ENCODE results near the gene RAD51B. TPM values are rescaled to one million over a fixed set of nuclear protein-coding genes. Genes with fewer than 3 reads are reported as not detected.

Gene RAD51B
- total and polyA plus RNA-seq, 3 donors from 2014 or later: 5.5 to 22.5 (median 19.1) TPM

- intact Hi-C loops (cut with DNase I; ENCODE audit: low total_unique reads): no loop called here
- TF ChIP-seq POLR2A (IDR thresholded peaks at IDR 0.05) (no peak), CTCF (IDR thresholded peaks at IDR 0.05) (no peak)
- DNase-seq: no peak
- no peaks in the 10 kb centered on the region for H3K4me1 ChIP-seq
- no peaks in the 10 kb centered on the region for H3K9me3 ChIP-seq
- H3K27ac ChIP-seq: no peak overlapping the region
- WGBS, 2 donors: 82 to 85% methylated on average over 1 of the region's 1 CpG
- no peaks in the 10 kb centered on the region for H3K36me3 ChIP-seq (ENCODE audit: low read depth, missing control alignments)
- no peak overlapping the region for H3K4me3 ChIP-seq
- H3K27me3 ChIP-seq: no peaks in the 10 kb centered on the region
These were observed 353.8 kb downstream of the RAD51B start for GRCh38 chr14:68173227-68173972.

GRCh38 chr14:68174446-68174845 is 354.9 kb downstream of the RAD51B start:
- H3K4me3 ChIP-seq: no peak overlapping the region
- H3K36me3 ChIP-seq (ENCODE audit: low read depth, missing control alignments): no peaks in the 10 kb centered on the region
- intact Hi-C loops (cut with DNase I; ENCODE audit: low total_unique reads): no loop called here
- TF ChIP-seq CTCF (IDR thresholded peaks at IDR 0.05): no peak
- no peak for TF ChIP-seq POLR2A (IDR thresholded peaks at IDR 0.05)
- 78 to 88% methylated on average over 2 of the region's 2 CpGs for WGBS, 2 donors
- H3K9me3 ChIP-seq: no peaks in the 10 kb centered on the region
- no peaks in the 10 kb centered on the region for H3K27me3 ChIP-seq
- no peak overlapping the region for H3K27ac ChIP-seq
- no peak for DNase-seq
- H3K4me1 ChIP-seq: no peaks in the 10 kb centered on the region

- H3K4me1 ChIP-seq: no peaks in the 10 kb centered on the region
- no peaks in the 10 kb centered on the region for H3K9me3 ChIP-seq
- no peak overlapping the region for H3K27ac ChIP-seq
These were observed 357.1 kb downstream of the RAD51B start for GRCh38 chr14:68176687-68177086.

DNA sequence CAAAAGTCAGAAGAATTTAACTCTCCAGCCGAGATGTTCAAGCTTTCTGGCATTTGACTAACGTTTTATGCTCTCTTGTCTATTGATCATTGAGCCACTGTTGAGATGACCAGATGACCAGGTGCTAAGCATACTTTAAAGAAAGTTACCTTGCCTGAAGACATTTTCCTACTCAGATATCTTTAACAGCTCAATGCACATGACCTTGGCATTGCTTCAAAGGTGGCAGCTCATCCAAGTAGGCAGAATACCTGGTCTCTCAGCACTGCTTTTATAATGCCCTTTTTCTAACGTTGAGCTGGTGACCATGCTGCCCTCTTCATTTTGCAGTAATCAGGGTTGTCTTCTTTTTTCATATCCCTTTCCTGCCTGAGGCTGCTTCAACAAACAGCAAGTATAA is 358.1 kb downstream of the RAD51B start:
- no peaks in the 10 kb centered on the region for H3K36me3 ChIP-seq (ENCODE audit: low read depth, missing control alignments)
- WGBS, 2 donors: 69 to 73% methylated on average over 3 of the region's 3 CpGs
- no peak overlapping the region for H3K4me3 ChIP-seq
- no peak overlapping the region for H3K27ac ChIP-seq
- no peak for DNase-seq
- TF ChIP-seq CTCF (IDR thresholded peaks at IDR 0.05) (no peak), POLR2A (IDR thresholded peaks at IDR 0.05) (no peak)
- intact Hi-C loops (cut with DNase I; ENCODE audit: low total_unique reads): no loop called here
- peaks cover 4% of the 10 kb centered on the region for H3K4me1 ChIP-seq
- H3K9me3 ChIP-seq: no peaks in the 10 kb centered on the region
- H3K27me3 ChIP-seq: no peaks in the 10 kb centered on the region

More at GRCh38 chr14:68176687-68177086, 357.1 kb downstream of the RAD51B start:
- intact Hi-C loops (cut with DNase I; ENCODE audit: low total_unique reads): no loop called here
- no peak for DNase-seq
- WGBS, 2 donors: 96% methylated on average over 1 of the region's 1 CpG
- Histone ChIP-seq H3K27me3 (no peaks in the 10 kb centered on the region), H3K4me3 (no peak overlapping the region), H3K36me3 (ENCODE audit: low read depth, missing control alignments) (no peaks in the 10 kb centered on the region)
- TF ChIP-seq CTCF (IDR thresholded peaks at IDR 0.05): no peak
- TF ChIP-seq POLR2A (IDR thresholded peaks at IDR 0.05): no peak

DNA sequence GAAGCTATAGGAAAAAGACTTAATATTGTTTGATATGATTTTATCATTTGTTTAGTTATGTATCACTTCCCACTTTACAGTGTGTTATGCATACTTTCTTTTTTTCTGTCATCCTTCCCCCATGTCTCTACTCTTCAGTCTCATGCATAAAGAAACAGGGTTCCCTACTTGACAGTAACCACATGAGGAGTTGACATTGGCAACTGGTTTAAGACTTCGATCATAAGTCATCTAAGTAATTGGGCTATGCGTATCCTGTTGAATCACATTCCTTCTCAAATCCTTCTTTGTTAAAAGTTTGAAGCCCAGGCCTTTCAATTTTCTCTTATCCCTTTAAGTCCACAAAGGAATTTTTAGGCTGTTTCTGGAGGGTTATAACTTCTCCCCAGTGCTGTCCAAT is 358.7 kb downstream of the RAD51B start:
- no peak for DNase-seq
- no peak overlapping the region for H3K4me3 ChIP-seq
- H3K27me3 ChIP-seq: no peaks in the 10 kb centered on the region
- 93 to 100% methylated on average over 2 of the region's 2 CpGs for WGBS, 2 donors
- no peak for TF ChIP-seq CTCF (IDR thresholded peaks at IDR 0.05)
- TF ChIP-seq POLR2A (IDR thresholded peaks at IDR 0.05): no peak
- peaks cover 4% of the 10 kb centered on the region for H3K4me1 ChIP-seq
- H3K9me3 ChIP-seq: no peaks in the 10 kb centered on the region
- intact Hi-C loops (cut with DNase I; ENCODE audit: low total_unique reads): no loop called here
- H3K36me3 ChIP-seq (ENCODE audit: low read depth, missing control alignments): no peaks in the 10 kb centered on the region
- H3K27ac ChIP-seq: no peak overlapping the region
